Hippocampal formation (tissue), 2 donors: ENCODE results near the gene MRPL36.
A peak's percentile ranks its signal among the peaks of the same experiment; 100 is the strongest.
"Not testable (repeated sequence)": the region's sequence is repeated elsewhere in the genome, so short reads cannot be mapped to it uniquely, and the experiment has no call there.

Experiments
- DNase-seq, 2 donors: peaks; one replicate each; lab custom pipeline; 2025; lab: John Stamatoyannopoulos, UW

The MRPL36 gene

GRCh38 chr5:1815071-1815786 lies 15.6 kb upstream of the MRPL36 start:
- DNase-seq, result no peak

DNA sequence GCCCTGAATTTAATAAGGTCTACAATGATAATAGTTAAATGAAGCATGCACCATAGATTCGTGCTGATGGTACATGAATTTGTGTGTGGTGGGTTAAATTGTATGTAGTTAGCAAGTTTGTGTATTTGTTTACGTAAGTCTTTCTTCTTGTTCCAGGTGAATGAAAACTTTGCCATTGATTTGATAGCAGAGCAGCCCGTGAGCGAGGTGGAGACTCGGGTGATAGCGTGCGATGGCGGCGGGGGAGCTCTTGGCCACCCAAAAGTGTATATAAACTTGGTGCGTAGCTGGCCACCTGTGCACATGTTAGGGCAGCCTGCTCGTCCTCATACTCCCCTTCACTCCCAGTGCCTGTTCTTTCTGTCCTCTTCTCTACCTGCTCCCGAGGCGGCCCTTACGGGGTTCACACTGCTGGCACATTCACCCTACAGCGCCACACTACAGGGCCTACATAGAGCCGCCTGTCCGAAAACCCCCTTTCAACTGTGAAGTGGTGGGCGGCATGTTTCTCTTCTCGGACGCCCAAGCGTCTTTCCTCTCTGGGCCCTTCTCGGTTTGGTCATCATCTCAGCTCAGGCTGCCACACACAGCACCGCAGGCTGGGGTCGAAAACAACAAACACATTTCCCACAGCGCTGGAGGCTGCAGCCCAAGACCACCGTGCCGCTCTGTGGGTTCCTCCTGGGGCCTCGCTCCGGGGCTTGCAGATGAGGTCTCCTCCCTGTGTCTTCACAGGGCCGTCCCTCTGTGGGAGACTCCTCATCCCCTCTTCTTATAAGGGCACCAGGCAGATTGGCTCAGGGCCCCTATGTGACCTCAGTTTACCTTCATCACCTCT lies 14.8 kb upstream of the MRPL36 start:
- DNase-seq, result no peak

DNA sequence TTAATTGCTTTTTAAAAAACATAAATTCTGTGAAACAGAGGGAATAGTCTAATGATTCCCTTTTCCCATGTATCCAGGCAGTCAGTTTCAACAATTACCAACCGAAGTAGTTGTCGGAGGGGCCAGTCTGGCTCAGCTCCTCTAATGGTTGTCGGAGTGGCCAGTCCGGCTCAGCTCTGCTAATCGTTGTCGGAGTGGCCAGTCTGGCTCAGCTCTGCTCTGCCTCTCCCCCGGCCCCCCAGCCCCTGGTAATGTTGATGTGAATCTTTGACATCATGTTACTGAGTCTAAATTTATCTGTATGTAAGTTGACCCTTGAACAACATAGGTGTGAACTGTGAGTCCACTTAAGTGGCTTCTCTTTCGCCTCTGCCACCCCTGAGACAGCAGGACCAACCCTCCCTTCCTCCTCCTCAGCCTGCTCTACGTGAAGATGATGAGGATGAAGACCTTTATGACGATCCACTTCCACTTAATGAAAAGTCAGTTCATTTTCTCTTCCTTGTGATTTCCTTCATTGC lies 11.0 kb upstream of the MRPL36 start:
- DNase-seq, result no peak

DNA sequence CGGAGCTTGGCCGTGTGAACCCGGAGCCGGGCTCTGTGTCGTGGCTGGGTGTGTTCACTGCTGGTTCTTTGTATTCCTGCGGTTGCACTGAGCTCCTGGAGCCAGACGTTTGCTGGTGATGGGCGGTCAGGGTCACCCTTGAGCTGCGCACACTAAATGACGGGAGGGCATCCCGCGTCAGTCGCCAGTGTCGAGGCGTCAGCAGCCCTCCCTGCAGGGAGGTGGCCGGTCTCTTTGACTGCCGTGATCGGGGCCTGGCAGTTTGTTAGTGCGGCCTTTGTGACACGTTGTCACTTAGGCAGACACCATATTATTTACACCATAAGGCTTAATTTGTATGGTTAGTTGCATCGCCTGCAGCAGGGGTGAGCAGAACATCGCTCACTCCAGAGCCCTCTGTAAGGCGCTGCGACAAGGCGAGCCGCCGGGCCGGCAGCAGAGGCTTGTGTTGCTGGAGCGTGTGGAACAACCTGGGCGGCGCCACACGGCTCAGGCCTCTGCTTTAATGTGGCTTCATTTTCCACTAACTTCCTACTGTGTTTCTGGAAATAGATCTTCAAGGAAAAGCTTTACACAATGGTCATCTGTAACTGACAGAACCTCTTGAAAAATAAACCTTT lies 9.9 kb upstream of the MRPL36 start:
- no peak for DNase-seq

DNA sequence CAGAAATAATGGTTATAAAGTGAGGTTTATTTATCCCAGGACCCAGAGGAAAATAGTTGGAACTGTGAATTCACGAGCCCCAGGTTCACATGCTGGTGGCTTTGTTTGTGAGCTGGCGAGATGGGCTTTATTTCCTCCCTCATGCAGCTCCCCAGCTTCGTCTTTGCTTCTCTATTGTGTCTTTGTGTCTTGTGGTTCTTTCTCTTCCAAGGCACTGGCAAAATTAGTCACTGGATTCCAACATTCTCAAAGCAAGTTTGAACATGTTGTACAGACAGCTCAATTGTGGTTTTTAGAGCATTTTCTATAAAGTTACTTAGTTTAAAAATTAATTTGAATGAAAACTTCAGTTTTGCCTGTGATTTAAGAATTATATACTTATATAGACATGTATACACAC lies 8.8 kb upstream of the MRPL36 start:
- no peak for DNase-seq

DNA sequence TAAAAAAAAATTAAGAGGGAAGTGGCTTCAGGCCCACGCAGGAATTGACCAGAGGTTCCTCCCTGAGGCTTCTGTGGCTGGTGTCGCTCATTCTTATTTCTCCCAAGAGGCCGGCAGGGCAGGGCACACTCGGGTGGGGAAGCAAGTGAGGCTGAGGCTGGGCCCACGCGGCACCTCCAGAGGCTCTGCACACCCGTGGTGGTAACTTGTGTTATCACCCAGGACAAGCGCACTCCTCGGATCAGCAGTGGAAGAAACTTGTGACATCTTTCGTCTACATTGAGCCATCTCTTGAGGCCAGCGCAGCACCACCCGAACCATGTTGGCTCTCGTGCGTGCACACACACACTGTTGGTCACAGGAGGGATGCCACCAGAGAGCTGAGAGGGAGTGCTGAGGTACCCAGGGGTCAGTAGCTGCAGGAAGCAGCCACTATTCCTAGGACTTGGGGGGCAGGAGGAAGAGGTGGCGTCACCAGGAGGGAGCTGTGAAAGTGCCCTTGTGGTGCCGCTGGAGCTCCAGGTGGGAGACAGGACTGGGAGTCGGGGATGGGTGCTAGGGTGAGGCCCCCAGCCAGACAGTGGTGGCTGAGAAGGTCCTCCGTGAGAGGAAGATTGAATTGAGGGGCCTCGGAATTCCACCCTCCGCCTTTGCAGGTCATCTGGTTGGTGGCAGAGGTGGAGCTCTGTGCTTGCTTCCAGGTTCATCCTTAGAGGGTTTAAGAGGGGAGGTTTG lies 8.0 kb upstream of the MRPL36 start:
- no peak for DNase-seq

- no peak for DNase-seq
Observed at GRCh38 chr5:1806974-1807373, 7.3 kb upstream of the MRPL36 start.

DNA sequence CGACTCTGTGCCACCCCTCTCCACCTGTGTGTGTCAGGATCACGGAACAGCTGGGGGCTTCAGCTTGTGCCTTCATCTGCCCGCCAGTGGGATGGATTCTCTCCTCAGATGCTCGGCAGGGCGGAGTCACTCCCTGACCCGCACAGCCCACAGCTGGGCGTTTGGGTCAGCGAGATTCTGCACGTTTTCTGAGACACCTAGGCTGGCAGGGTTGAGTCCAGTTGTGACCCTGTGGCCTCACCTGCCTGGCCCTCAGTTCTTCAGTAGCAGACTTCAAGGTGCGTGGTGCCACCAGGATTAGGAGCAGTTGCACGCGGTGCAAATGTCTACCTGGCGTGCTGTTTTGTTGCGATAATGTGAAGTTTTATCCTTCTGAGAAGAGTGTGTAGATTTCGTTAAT lies 6.6 kb upstream of the MRPL36 start:
- no peak for DNase-seq

- DNase-seq, result no peak
Observed at GRCh38 chr5:1805736-1806135, 6.1 kb upstream of the MRPL36 start.

- no peak for DNase-seq
Observed at GRCh38 chr5:1805326-1805725, 5.7 kb upstream of the MRPL36 start.

- no peak for DNase-seq
Observed at GRCh38 chr5:1804001-1804690, 4.5 kb upstream of the MRPL36 start.

DNA sequence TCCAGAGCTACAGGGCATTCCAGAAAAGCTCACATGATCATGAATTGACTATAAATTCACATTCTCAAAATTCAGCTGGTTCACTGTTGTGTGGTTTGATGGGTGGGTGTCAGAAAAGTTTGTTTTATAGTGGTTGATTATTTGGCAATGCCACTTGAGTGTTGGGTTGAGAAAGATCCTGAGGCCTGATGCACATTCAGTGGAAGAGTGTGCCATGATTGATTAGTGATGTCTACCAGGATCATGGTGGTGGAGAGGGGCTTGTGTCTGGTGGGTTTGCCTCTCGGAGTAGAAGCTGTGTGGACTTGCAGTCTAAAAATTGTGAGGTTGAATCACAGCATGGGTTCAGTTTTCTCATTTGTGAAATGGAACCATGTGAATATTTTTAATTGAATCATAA lies 3.6 kb upstream of the MRPL36 start:
- DNase-seq, result no peak

GRCh38 chr5:1801967-1802295 lies 2.3 kb upstream of the MRPL36 start:
- no peak for DNase-seq

DNA sequence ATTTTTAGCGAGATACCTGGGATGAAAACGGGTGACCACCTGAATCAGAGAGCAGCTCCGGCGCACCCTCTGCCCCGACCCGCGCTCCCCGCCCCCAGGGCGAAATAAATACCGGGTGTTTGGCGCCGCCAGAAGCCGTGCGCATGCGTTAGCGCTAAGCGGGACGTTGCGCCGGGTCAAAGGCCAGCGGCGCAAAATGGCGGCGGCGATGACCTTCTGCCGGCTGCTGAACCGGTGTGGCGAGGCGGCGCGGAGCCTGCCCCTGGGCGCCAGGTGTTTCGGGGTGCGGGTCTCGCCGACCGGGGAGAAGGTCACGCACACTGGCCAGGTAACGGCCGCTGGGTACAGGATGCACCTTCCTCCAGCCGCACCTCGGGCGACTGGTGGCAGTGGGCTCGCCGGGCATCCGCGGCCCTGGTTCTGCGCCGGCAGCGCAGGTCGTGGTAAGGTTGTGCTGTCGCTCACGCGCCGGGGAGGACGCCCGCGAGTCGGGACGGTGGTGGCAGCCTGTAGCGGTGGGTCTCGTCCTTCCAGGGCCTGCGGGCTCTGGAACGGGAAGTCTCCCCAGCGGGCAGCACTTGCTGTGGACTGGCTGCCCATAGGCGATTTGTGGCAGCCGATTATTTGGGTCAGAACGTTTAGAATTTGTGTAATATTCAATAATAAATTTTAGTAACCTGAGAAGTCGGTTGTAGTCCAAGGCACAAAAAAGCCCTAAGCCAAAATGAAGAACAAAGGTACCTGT lies 1.8 kb upstream of the MRPL36 start, which contains the start of gene NDUFS6:
Gene NDUFS6, plus strand, starts transcription at position 186 of the 745 bp plus-strand sequence. Its CDS starts 11 bp downstream, at position 197.
- DNase-seq, result peak; percentile 69 to 80

DNA sequence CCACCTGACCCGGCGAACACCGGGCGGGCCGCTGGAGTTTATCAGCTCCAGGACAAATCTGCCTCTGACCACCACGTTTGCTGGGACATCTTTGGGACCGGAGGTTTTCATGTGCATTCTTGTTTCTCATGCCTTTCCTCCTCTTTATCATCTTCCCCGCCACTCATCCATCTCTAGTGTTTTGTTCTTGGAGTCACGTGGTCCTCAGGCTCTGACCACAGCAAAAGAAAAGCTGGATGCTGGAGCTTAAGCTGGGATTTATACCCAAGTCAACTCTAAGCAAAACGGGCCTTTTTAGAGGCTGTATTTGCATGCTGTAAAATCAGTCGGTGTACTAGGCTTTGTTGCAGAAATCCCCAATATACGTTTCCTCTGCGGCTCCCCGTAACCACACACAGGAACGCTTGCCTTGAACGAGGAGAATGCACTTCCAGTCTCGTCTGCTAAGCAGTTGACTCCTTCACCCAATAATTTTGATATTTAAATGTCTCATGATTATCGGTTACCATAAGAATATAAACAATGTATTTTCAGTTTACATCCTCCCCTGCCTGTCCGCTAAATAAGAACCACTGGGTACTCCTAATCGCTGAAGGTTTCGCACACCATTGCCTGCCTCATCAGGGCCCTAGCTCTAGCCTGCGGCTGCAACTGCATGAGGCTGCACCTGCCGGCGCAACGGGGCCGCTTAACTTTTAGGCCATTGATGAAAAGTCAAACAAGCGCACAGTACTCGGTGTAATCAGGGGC lies 1.0 kb upstream of the MRPL36 start:
- peak; percentile 30 to 60 for DNase-seq

- DNase-seq, result no peak
Observed at GRCh38 chr5:1799110-1799601, 481 bp downstream of the MRPL36 start.

DNA sequence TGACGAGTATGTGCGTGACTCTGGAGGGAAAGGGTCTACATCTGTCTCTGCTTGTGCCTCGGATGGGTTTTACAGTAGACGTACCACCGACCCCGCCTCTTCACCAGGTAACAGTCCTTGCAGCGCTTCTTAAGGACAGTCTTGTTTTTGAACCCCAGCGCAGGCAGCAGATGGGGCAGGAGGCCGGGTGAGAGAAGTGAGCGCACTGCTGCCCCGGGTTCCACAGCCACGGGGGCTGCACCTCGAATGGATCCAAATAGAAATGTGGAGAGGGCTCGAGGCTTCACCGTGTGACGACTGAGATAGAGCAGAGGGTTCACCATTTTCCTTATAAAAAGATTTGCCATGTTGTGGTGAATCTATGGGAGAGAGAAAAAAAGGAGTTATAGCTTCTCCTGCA lies 1.0 kb downstream of the MRPL36 start:
- DNase-seq, result not testable (repeated sequence)

- no peak for DNase-seq
Observed at GRCh38 chr5:1797855-1798254, 1.8 kb downstream of the MRPL36 start.

DNA sequence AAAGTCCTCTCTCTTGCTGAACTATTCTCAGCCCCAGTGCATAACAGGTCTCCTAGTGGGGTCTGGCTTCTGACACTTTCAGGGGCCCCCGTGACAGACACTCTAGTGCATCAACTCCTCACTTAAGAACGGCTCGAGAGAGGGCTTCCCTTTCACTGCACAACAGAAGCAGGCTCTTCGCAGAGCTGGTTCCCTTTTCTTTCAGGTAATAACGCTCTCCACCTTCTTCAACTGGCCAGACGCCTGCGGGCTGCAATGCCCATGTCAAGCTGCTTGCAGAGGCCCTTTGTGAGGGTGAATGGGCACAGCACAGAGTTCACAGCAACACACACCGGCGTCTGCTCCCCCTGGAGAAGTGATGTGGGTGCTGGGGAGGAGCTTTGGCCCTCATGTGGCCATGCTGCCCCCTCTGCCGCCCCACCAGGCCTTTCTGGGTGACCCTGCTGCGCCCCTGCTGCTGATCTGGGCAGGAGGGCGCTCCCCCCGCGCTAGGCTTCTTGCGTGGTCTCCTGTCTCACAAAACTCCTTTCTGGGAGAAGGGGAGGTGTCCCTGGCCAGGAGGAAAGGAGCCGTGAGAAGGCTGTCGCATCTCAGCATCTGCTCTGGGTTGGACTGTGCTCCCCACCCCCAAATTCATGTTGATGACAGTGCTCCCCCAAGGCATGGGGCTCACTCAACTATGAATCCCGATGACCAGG lies 2.4 kb downstream of the MRPL36 start:
- DNase-seq, result no peak
